Stimulated activated naive CD4-positive, alpha-beta T cell (primary cell): ENCODE results near the gene PIWIL1.

ENCODE experiments used
- DNase-seq, 6 experiments: peaks; one replicate each; lab custom pipeline; 2025; lab: John Stamatoyannopoulos, UW

PIWIL1 gene

GRCh38 chr12:130374083-130374482 lies 36.4 kb downstream of the PIWIL1 start:
- DNase-seq: no peak

- DNase-seq: no peak
Observed at GRCh38 chr12:130375296-130376287, 37.9 kb downstream of the PIWIL1 start.

GRCh38 chr12:130382818-130383217 lies 45.1 kb downstream of the PIWIL1 start:
- DNase-seq: no peak

GRCh38 chr12:130384234-130384633 lies 46.5 kb downstream of the PIWIL1 start:
- DNase-seq: no peak

GRCh38 chr12:130385193-130385592 lies 47.5 kb downstream of the PIWIL1 start:
- DNase-seq: no peak

- DNase-seq: no peak
Observed at GRCh38 chr12:130391186-130391585, 53.5 kb downstream of the PIWIL1 start.

- no peak for DNase-seq
Observed at GRCh38 chr12:130394906-130395305, 57.2 kb downstream of the PIWIL1 start.

- no peak for DNase-seq
Observed at GRCh38 chr12:130396667-130397066, 59.0 kb downstream of the PIWIL1 start.

GRCh38 chr12:130398100-130398848 lies 60.6 kb downstream of the PIWIL1 start:
- DNase-seq: no peak

- DNase-seq: no peak
Observed at GRCh38 chr12:130401703-130402102, 64.0 kb downstream of the PIWIL1 start.

- DNase-seq: no peak
Observed at GRCh38 chr12:130405332-130405731, 67.6 kb downstream of the PIWIL1 start.

GRCh38 chr12:130412384-130412783 lies 74.7 kb downstream of the PIWIL1 start:
- no peak for DNase-seq

- no peak for DNase-seq
Observed at GRCh38 chr12:130413909-130414308, 76.2 kb downstream of the PIWIL1 start.

GRCh38 chr12:130414381-130414780 lies 76.7 kb downstream of the PIWIL1 start:
- no peak for DNase-seq

GRCh38 chr12:130418251-130418650 lies 80.6 kb downstream of the PIWIL1 start:
- DNase-seq: no peak

GRCh38 chr12:130419116-130419515 lies 81.4 kb downstream of the PIWIL1 start:
- no peak for DNase-seq

GRCh38 chr12:130420071-130420470 lies 82.4 kb downstream of the PIWIL1 start:
- DNase-seq: no peak

GRCh38 chr12:130421896-130422295 lies 84.2 kb downstream of the PIWIL1 start:
- DNase-seq: no peak
